ENCODE results near the gene MEGF10. TPM values are rescaled to one million over a fixed set of nuclear protein-coding genes. Genes with fewer than 3 reads are reported as not detected.

The MEGF10 gene
- total RNA-seq, 1 donor from 2014 or later: 13.3 TPM

DNA sequence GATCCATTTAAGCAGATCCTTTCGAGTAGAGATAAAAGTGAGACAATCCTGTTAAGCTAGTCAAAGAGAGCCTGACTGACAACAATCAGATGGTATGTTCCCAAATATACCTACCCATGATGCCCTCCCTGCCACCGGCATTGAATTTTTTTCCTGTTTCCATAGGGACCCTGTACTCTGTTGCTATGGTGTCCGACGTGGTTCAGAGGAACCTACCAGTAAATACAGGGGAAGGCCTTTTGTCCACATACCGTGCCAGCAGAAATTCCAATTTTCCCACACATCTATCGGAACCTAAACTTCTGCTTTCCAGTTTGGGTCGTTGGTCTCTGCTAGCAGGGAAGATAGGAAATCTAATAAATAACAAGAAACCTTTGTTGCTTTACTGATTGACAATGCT lies 64.7 kb downstream of the MEGF10 start:
- no peak for DNase-seq (ENCODE audit: extremely low spot score, unreplicated experiment)
- Mint-ChIP-seq H3K27me3 (no peaks in the 10 kb centered on the region), H3K4me3 (no peak overlapping the region), H3K36me3 (no peaks in the 10 kb centered on the region), H3K4me1 (ENCODE audit: unreplicated experiment) (peaks cover 20% of the 10 kb centered on the region), H3K9me3 (no peaks in the 10 kb centered on the region), H3K27ac (peak overlapping the region; percentile 24)
- TF ChIP-seq, protein P1, sequence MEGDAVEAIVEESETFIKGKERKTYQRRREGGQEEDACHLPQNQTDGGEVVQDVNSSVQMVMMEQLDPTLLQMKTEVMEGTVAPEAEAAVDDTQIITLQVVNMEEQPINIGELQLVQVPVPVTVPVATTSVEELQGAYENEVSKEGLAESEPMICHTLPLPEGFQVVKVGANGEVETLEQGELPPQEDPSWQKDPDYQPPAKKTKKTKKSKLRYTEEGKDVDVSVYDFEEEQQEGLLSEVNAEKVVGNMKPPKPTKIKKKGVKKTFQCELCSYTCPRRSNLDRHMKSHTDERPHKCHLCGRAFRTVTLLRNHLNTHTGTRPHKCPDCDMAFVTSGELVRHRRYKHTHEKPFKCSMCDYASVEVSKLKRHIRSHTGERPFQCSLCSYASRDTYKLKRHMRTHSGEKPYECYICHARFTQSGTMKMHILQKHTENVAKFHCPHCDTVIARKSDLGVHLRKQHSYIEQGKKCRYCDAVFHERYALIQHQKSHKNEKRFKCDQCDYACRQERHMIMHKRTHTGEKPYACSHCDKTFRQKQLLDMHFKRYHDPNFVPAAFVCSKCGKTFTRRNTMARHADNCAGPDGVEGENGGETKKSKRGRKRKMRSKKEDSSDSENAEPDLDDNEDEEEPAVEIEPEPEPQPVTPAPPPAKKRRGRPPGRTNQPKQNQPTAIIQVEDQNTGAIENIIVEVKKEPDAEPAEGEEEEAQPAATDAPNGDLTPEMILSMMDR (conservative IDR thresholded peaks at IDR 0.05): no peak

DNA sequence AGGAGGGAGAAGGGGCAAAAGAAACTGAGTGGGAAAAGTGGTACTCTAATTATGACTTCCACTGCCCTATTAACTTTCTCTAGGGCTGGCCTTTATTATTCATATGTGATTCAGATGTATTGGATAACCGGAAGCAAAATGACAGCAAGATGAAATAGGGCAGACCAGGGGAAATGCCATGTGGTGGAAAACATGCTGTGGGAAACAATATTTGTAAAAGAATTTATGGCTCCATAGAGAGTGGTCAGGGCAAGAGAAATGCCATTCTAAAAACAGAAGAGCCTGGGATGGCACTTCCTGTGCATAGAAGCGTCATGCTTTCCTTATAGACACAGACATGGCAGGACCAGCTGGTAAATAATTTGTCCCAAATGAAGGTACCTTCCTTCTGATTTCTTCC lies 67.7 kb downstream of the MEGF10 start:
- Mint-ChIP-seq H3K4me3 (no peak overlapping the region), H3K27me3 (no peaks in the 10 kb centered on the region), H3K27ac (no peak overlapping the region), H3K9me3 (no peaks in the 10 kb centered on the region), H3K4me1 (ENCODE audit: unreplicated experiment) (peaks cover 17% of the 10 kb centered on the region), H3K36me3 (no peaks in the 10 kb centered on the region)
- TF ChIP-seq, protein P1 (conservative IDR thresholded peaks at IDR 0.05): no peak
- no peak for DNase-seq (ENCODE audit: extremely low spot score, unreplicated experiment)

DNA sequence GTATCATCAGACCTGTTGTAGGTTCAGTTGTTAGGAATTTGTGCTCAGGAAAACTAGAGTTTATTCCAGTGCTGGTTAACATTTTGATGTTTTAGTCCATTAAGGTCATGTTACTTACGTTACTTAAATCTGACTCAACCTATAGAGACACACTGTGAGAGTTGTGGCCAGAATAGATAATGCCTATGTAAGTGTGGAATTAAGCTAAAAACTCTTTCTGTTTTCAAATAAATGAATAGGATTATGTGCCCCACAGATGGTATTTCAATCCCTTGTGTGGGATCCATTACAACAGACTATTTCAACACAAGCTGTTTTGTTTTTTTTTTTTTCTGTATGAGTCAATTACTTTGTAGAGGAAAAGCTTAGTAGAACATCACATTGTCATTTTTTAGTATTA lies 68.1 kb downstream of the MEGF10 start:
- H3K27ac Mint-ChIP-seq: no peak overlapping the region
- no peaks in the 10 kb centered on the region for H3K36me3 Mint-ChIP-seq
- no peaks in the 10 kb centered on the region for H3K9me3 Mint-ChIP-seq
- no peak overlapping the region for H3K4me3 Mint-ChIP-seq
- TF ChIP-seq, protein P1 (conservative IDR thresholded peaks at IDR 0.05): no peak
- DNase-seq (ENCODE audit: extremely low spot score, unreplicated experiment): no peak
- H3K4me1 Mint-ChIP-seq (ENCODE audit: unreplicated experiment): peaks cover 12% of the 10 kb centered on the region
- H3K27me3 Mint-ChIP-seq: no peaks in the 10 kb centered on the region

DNA sequence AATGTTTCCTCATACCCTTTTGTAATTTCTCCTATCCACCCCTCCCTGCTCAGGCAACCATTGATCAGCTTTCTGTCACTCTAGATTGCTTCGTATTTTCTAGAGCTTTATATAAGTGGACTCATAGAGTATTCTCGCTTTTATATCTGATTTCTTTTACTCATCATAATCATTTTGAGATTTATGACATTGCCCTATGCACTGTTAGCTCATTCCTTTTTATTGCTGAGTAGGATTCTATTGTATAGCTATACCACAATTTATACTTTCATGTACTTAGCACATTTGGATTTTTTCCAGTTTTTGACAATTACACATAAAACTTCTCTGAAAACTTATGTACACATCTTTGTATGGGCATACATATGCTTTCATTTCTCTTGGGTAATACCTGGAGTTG lies 68.9 kb downstream of the MEGF10 start:
- H3K4me3 Mint-ChIP-seq: no peak overlapping the region
- peaks cover 8% of the 10 kb centered on the region for H3K4me1 Mint-ChIP-seq (ENCODE audit: unreplicated experiment)
- H3K9me3 Mint-ChIP-seq: no peaks in the 10 kb centered on the region
- no peaks in the 10 kb centered on the region for H3K36me3 Mint-ChIP-seq
- no peak overlapping the region for H3K27ac Mint-ChIP-seq
- TF ChIP-seq, protein P1 (conservative IDR thresholded peaks at IDR 0.05): no peak
- no peak for DNase-seq (ENCODE audit: extremely low spot score, unreplicated experiment)
- no peaks in the 10 kb centered on the region for H3K27me3 Mint-ChIP-seq

DNA sequence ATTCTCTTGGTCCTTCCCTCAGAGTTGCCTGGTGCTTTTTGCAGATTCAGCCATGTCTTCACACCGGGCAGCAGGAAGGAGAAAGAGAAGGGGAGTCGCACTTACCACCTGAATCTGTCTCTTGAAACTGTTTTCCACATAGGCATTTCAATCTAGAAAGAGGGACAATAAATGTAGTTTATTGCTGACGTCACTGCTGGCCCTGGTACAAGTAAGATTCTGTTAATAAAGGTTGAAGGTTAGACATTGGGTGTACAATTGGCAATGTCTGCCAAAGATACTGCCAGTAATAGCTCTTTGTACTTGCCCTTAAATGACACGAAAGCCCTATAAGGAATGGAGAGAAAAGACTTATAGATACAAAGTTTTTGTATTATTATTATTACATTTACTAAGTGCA lies 72.8 kb downstream of the MEGF10 start:
- no peak for DNase-seq (ENCODE audit: extremely low spot score, unreplicated experiment)
- Mint-ChIP-seq H3K9me3 (no peaks in the 10 kb centered on the region), H3K27me3 (no peaks in the 10 kb centered on the region), H3K4me1 (ENCODE audit: unreplicated experiment) (no peaks in the 10 kb centered on the region), H3K27ac (no peak overlapping the region), H3K4me3 (no peak overlapping the region), H3K36me3 (no peaks in the 10 kb centered on the region)
- TF ChIP-seq, protein P1 (conservative IDR thresholded peaks at IDR 0.05): no peak

DNA sequence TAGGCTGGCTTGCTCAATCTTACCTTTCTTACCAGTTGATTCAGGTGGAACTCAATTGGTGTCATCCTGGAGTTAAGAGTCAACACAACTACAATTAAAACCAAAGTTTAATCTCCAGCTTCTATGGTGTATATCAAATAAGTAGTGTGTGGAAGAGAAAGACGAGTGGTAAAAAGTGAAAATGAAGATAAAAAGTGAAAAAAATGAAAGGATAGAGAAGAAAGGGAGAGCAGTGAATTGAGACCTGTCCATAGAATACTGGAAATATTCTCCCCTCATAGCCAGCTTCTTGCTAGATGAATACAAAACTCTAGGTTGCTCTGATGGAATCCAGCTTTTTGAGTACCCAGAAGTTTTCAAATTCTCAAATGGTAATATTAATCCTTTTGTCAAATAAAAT lies 76.4 kb downstream of the MEGF10 start:
- H3K36me3 Mint-ChIP-seq: no peaks in the 10 kb centered on the region
- no peak overlapping the region for H3K27ac Mint-ChIP-seq
- no peaks in the 10 kb centered on the region for H3K9me3 Mint-ChIP-seq
- DNase-seq (ENCODE audit: extremely low spot score, unreplicated experiment): no peak
- peaks cover 7% of the 10 kb centered on the region for H3K4me1 Mint-ChIP-seq (ENCODE audit: unreplicated experiment)
- TF ChIP-seq, protein P1 (conservative IDR thresholded peaks at IDR 0.05): no peak
- H3K4me3 Mint-ChIP-seq: no peak overlapping the region
- no peaks in the 10 kb centered on the region for H3K27me3 Mint-ChIP-seq
